Bronchial epithelial cell (primary cell): ENCODE measurements around the gene KIFC3. TPM values are rescaled to one million over a fixed set of nuclear protein-coding genes. Genes with fewer than 3 reads are reported as not detected.
"Not testable (repeated sequence)": the region's sequence is repeated elsewhere in the genome, so short reads cannot be mapped to it uniquely, and the experiment has no call there.

Experiments used
- DNase-seq: peaks from one replicate; pipeline ENCODE4 v3.0.0-alpha.2; 2010; ENCODE audit warnings: low read depth
- FAIRE-seq: peaks from 2 replicates; lab custom pipeline; 2011; peaks lifted over from hg19 to GRCh38; lab: Jason Lieb, UNC
- H3K27me3 ChIP-seq: 2 replicates; pipeline ENCODE4 v1.5.1; 2011; ENCODE audit warnings: low read length; ENCODE audit not compliant: control insufficient read depth, insufficient read depth
- H3K36me3 ChIP-seq: 2 replicates; pipeline ENCODE4 v1.5.1; 2011; ENCODE audit warnings: low read length; ENCODE audit not compliant: control insufficient read depth, insufficient read depth
- H3K4me3 ChIP-seq: 2 replicates; pipeline ENCODE4 v1.5.1; 2011; ENCODE audit warnings: mild to moderate bottlenecking, low read depth, low read length, control low read depth
- total RNA-seq: library from RNA; depleted of rRNA; stranded (reverse); fragments of >200 nt; gene quantifications from 2 replicates; pipeline ENCODE4 v1.2.1, GENCODE V29; 2014
- TF ChIP-seq, protein P1 (sequence below): IDR thresholded peaks from 2 replicates; pipeline ENCODE4 v1.5.1; 2011; ENCODE audit warnings: mild to moderate bottlenecking, moderate library complexity, low read length, control low read depth, inconsistent platforms; ENCODE audit not compliant: insufficient read depth, severe bottlenecking

KIFC3 gene
- total RNA-seq, 1 donor from 2014 or later, result 34.8 TPM

GRCh38 chr16:57843400-57843799 lies 41.1 kb upstream of the KIFC3 start:
- H3K4me3 ChIP-seq, result no peak overlapping the region
- no peak for FAIRE-seq
- TF ChIP-seq, protein P1, sequence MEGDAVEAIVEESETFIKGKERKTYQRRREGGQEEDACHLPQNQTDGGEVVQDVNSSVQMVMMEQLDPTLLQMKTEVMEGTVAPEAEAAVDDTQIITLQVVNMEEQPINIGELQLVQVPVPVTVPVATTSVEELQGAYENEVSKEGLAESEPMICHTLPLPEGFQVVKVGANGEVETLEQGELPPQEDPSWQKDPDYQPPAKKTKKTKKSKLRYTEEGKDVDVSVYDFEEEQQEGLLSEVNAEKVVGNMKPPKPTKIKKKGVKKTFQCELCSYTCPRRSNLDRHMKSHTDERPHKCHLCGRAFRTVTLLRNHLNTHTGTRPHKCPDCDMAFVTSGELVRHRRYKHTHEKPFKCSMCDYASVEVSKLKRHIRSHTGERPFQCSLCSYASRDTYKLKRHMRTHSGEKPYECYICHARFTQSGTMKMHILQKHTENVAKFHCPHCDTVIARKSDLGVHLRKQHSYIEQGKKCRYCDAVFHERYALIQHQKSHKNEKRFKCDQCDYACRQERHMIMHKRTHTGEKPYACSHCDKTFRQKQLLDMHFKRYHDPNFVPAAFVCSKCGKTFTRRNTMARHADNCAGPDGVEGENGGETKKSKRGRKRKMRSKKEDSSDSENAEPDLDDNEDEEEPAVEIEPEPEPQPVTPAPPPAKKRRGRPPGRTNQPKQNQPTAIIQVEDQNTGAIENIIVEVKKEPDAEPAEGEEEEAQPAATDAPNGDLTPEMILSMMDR, result no peak
- no peak for DNase-seq
- no peaks in the 10 kb centered on the region for H3K36me3 ChIP-seq
- no peaks in the 10 kb centered on the region for H3K27me3 ChIP-seq

- Histone ChIP-seq H3K36me3 (no peaks in the 10 kb centered on the region), H3K27me3 (no peaks in the 10 kb centered on the region), H3K4me3 (no peak overlapping the region)
- DNase-seq (no peak), FAIRE-seq (no peak)
- TF ChIP-seq, protein P1, result no peak
Observed at GRCh38 chr16:57842601-57843000, 40.3 kb upstream of the KIFC3 start.

DNA sequence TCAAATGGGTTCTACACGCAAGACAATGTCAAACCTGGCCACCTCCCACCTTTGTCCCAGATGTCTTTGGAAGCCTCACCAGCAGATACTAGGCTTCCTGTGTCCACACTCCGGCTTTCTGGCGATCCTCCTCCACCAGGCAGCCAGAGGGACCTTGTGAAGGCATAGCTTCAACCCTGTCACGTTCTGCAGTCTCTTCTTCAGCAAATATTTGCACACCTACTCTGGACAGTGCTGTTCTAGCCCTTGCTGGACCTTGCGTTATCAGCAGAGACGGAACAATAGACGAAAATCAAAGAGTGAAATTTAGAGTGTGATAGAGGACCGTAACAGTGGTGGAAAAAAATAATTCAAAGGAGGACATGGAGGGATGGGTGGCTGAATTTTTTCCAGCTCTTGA lies 38.5 kb upstream of the KIFC3 start:
- Histone ChIP-seq H3K36me3 (no peaks in the 10 kb centered on the region), H3K27me3 (no peaks in the 10 kb centered on the region), H3K4me3 (no peak overlapping the region)
- TF ChIP-seq, protein P1, result no peak
- DNase-seq (no peak), FAIRE-seq (no peak)

DNA sequence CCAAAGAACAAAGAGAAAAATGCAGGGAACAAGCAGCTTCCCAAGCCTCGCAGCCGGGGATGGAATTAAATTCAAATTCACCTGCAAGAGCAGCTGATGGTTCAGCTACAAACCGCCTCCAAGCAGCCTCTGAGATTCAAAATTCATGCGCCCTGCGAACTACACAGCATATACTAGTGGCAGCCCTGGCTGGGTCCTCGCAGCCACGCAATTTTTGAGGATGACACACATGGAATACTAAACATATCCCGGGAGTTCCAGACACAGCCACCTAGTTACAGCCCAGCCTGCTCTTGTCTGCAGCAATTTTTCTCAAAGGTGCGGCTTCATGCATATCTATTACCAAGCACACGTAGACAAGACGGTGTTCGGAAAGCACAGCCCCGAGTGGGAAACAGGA lies 35.9 kb upstream of the KIFC3 start:
- no peak overlapping the region for H3K4me3 ChIP-seq
- H3K36me3 ChIP-seq, result no peaks in the 10 kb centered on the region
- TF ChIP-seq, protein P1, result no peak
- no peaks in the 10 kb centered on the region for H3K27me3 ChIP-seq
- DNase-seq (no peak), FAIRE-seq (no peak)

DNA sequence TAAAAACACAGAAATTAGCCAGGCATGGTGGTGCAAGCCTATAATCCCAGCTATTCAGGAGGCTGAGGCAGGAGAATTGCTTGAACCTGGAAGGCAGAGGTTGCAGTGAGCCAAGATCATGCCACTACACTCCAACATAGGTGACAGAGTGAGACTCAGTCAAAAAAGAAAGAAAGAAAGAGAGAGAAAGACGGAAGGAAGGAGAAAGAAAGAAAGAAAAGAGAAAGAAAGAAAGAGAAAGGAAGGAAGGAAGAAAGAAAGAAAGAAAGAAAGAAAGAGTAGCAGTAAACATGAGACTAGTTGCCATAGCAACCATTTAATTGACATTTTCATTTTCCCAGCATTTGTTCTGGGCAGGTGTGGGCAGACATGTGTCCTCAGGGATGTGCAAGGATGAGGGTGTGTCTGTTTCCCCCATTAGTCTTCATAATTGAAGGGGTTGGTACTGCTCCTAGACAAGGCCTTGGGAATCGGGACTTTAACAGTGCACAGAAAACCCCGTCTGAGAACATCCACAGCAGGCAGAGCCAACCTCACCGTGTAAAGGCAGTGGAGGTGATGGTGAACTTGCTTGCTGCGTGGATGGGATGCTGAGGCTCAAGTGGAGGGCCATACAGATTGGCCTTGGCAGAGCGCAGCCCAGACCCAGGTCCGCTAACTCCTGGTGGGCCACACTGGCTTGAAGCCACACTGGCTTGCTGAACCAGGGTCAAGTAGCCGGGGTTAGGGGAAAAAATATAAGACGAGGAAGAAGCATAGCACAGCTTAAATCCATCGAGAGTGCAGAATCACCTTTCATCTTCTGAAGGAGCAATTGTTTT lies 35.2 kb upstream of the KIFC3 start:
- TF ChIP-seq, protein P1, result no peak
- H3K4me3 ChIP-seq, result no peak overlapping the region
- FAIRE-seq (peak; percentile 13), DNase-seq (no peak)
- H3K36me3 ChIP-seq, result no peaks in the 10 kb centered on the region
- no peaks in the 10 kb centered on the region for H3K27me3 ChIP-seq

- not testable (repeated sequence) for FAIRE-seq, H3K4me3 ChIP-seq, H3K36me3 ChIP-seq, H3K27me3 ChIP-seq
- DNase-seq, result peak; percentile 90
Observed at GRCh38 chr16:57835439-57835838, 33.1 kb upstream of the KIFC3 start.
